Activated gamma-delta T cell (primary cell): ENCODE data around the gene RINL.

Experiments used
- DNase-seq: peaks from one replicate; lab custom pipeline; 2025; lab: John Stamatoyannopoulos, UW

Gene RINL

GRCh38 chr19:38849147-38849859 is 28.8 kb downstream of the RINL start:
- DNase-seq: peak; percentile 99

- DNase-seq: no peak
These were observed 29.6 kb downstream of the RINL start for GRCh38 chr19:38848299-38849146.

DNA sequence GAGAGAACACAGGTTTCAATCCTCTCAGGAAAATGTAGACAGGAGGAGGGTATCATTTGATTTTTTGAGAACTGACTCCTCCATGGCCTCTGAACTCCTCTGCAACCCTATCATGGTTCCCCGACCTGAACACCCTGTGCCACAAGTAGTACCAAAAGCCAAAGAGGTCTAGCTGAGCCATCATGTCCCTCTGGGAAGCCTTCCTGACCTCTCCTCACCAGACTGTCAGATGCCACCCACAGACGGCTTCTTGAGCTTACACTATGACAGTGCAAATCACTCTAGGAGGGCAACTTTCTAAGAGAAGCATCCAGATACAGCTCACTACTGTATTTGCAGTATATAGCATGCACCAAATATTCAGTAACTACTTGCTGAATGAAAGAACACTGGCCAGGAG is 32.0 kb downstream of the RINL start:
- DNase-seq: no peak

GRCh38 chr19:38845374-38846024 is 32.6 kb downstream of the RINL start:
- DNase-seq: no peak

DNA sequence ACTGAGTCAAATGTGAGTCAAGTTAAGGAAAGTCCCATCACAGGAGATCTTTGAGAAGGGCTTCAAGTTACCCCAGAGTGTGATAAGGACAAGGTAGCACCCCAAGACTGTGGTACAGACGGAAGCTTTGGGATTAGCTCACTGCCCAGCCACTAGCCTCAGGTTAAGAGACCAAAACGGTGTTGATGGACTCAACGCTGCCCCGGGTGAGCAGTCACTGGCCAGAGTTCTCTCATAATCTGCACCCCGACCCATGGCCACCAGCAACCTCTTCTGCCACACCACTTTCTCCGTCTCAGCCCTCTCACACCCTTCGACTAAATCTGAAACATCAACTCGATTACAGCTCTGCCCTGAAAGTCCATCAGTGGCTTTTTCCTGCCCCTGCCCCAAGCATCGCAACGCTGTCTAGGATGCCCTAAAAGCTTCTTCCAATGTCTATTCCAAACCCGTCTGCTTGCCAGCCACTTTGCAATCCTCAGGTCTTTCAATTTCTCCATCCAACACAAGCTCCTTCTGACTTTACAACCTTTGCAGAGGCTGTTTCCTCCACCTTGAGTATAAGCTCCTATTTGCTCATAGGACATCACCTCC is 33.9 kb downstream of the RINL start:
- DNase-seq: no peak

DNA sequence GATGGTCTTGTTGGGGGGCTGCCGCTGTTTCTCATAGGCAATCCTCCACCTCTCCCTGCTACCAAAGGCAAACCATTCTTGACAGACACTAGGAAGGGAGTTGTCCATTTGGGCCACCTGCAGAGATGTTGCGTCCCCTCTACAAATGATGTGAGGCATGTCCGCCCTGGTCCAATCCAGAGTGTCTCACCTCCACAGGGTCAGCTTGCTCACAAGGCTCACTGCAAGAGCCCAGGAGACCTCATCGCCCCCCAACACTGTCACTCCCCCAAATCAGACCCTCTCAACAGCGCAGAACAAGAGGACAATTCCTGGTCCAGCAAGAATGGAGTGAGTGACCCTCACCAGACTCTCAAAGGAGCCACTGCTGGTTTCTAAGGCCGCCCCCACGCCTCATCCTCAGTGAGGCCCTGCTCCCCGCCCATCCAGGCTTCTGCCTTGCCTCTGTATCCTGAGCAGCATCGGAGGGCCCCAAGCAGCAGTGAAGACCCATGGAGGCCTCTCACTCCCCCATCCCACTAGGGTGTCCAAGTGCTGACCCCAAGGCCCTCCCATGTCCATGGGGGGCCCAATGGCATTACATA is 34.8 kb downstream of the RINL start:
- DNase-seq: no peak

DNA sequence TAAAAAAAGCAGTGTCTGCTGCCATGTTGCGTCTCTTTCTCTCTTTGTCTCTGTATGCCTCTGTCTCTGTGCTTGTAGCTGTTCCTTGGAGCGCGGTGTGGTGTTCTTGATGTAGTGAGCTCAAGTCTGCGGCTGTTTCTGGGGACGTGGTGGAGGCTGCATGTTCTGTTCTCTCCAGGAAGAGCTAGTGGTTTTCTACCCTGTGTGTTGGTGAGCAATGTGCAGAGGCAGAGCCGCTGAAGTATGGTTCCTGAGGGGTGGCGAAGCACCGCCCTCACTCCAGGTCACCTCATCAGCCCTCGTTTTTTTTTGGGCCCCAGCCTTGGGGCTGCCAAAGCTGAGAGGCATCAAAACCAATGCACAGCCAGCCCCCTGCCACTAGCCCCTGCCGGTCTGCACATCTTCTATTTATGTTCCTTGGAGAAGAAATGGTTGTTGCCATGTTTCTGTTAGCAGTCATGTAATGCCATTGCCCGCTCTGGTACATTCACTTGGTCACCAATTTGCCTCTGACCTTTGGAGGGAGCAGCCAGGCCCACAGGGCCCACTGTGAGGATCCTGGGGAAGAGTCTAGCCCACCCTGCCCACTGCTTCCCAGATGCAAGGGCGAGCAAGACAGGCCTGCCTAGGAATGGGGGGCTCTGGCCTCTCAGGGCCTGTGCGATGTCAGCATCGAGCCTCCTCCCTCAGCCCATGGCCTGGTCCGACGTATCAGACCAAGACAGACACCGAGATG is 35.5 kb downstream of the RINL start:
- DNase-seq: no peak

- peak; percentile 44 for DNase-seq
These were observed 36.2 kb downstream of the RINL start for GRCh38 chr19:38841787-38842438.

- no peak for DNase-seq
These were observed 36.8 kb downstream of the RINL start for GRCh38 chr19:38841180-38841766.

GRCh38 chr19:38840583-38840968 is 37.5 kb downstream of the RINL start:
- no peak for DNase-seq

GRCh38 chr19:38839816-38840582 is 38.1 kb downstream of the RINL start:
- no peak for DNase-seq

GRCh38 chr19:38838986-38839761 is 38.9 kb downstream of the RINL start:
- DNase-seq: no peak

GRCh38 chr19:38838208-38838985 is 39.7 kb downstream of the RINL start:
- DNase-seq: no peak

DNA sequence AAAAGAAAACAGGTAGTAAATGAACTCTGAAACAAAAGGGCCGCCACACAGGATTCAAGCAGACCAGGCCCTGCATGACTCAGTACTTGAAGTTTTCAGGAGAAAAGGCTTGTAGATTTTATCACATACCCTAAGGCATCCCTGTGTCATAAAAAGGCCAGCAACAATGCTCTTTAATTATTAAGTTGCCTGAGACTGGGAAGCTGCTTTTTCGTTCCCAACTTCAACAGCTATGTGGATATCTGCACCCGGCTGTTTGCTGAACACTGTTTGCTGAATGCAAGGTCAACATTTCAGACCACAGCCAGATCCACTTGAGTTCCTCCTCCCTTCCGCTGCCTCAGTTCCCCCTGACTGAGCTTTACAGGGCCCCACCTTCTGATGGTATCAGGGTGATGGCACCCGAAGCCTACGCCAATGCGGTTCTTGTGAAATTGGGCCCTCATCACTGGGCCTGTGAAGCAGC is 40.4 kb downstream of the RINL start:
- no peak for DNase-seq

DNA sequence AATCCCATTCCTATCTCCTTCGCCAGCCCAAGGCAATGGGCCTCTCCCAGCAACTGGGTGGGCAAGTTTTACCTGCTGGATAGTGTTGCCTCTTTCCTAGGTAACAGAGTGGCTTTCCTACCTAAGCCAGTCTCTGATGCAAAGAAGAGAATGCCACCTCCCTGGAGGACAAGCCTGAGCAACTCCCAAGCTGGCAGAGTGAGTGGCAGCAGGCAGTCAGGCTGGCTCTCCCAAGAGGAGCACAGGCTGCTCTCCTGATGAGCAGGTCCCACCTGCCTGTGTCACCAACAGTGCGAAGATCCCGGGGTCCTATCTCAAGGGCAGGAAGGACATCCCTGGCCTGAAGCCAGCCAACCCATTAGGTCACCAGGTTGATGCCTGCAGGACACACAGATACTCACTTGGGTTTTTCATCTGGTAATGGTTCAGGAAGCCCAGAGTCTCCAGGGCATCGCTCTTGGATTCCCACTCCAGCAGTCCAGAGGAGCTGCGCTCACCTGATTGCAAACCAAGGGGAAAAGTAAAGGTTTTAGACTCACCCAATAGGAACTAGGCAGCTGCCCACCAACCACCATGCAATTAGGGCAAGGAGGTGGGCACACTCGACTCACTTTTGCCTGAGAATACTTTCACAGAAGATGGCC is 41.0 kb downstream of the RINL start:
- DNase-seq: no peak

- DNase-seq: no peak
These were observed 41.7 kb downstream of the RINL start for GRCh38 chr19:38836159-38836982.

DNA sequence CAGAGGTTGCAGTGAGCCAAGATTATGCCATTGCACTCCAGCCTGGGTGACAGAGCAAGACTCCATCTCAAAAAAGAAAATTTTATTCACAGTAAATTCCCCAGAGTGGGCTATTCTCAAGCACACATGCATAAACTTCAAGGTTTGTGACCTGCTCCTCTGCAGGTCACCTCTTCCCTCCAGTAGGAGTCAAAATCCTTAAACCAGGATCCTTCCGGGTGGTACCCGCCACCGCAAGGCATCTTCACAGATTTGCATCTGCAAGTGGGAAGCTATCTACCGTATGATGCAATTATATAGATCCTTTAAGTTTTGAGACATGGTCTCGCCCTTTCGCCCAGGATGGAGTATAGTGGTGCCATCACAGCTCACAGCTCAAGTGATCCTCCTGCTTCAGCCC is 43.5 kb downstream of the RINL start:
- DNase-seq: no peak
